ENCODE measurements around the gene S100A16.

The S100A16 gene

DNA sequence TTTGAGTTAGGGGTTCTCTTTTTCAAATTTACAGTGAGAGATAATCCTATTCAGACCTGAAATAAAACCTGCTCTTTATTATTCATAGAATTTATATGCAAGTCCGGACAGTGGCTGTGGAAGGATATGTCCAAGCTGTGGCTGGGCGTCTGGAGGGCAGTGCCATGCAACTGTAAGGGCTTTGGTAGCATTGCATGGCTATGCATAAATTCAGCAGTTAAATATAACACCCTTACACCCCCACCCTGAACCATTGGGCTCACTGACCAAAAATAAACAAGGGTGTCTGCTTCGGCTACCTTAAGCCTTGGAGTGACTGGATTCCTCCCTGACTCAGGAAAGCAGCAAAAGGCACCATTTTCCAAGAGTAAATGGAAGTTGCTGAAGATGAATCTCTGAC is 26.3 kb upstream of the S100A16 start:
- DNase-seq (ENCODE audit: low spot score): no peak
- in situ Hi-C loops (cut with MboI; ENCODE audit: low sequenced_read_pairs, unreplicated experiment): no loop called here
- TF ChIP-seq, protein P1, sequence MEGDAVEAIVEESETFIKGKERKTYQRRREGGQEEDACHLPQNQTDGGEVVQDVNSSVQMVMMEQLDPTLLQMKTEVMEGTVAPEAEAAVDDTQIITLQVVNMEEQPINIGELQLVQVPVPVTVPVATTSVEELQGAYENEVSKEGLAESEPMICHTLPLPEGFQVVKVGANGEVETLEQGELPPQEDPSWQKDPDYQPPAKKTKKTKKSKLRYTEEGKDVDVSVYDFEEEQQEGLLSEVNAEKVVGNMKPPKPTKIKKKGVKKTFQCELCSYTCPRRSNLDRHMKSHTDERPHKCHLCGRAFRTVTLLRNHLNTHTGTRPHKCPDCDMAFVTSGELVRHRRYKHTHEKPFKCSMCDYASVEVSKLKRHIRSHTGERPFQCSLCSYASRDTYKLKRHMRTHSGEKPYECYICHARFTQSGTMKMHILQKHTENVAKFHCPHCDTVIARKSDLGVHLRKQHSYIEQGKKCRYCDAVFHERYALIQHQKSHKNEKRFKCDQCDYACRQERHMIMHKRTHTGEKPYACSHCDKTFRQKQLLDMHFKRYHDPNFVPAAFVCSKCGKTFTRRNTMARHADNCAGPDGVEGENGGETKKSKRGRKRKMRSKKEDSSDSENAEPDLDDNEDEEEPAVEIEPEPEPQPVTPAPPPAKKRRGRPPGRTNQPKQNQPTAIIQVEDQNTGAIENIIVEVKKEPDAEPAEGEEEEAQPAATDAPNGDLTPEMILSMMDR (IDR thresholded peaks at IDR 0.05; ENCODE audit: borderline replicate concordance, control extremely low read depth, extremely low read depth, insufficient read depth, missing control alignments): no peak

DNA sequence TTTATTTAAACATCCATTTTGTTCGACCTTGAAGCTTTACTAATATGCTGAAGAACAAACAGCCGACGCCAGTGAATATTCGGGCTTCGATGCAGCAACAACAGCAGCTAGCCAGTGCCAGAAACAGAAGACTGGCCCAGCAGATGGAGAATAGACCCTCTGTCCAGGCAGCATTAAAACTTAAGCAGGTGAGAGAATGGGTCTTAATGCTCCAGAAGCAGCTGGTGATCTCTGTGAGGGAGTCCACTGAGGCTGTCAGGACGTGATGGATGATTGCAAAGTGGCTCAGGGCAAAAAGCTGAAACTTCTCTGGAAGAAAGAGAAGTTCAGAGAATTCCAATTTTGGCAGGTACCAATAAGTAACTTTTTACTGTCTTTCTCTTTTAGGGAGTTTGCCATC is 25.3 kb upstream of the S100A16 start:
- DNase-seq (ENCODE audit: low spot score): no peak
- TF ChIP-seq, protein P1 (IDR thresholded peaks at IDR 0.05; ENCODE audit: borderline replicate concordance, control extremely low read depth, extremely low read depth, insufficient read depth, missing control alignments): no peak
- in situ Hi-C loops (cut with MboI; ENCODE audit: low sequenced_read_pairs, unreplicated experiment): no loop called here

DNA sequence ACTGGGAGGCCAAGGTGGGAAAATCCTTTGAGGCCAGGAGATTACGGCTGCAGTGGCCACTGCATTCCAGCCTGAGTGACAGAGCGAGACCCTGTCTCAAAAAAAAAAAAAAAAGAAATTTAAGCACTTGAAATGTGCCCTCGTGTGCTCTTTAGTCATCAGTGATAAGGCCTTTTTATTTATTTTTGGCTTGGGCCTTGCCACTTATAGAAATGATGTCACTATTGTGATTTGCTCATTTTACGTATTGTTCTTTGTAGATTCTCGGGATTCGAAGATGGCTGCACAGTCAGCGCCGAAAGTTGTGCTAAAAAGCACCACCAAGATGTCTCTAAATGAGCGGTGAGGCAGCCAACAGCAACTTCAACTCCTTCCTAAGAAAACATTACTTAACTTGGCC is 23.4 kb upstream of the S100A16 start:
- TF ChIP-seq, protein P1 (IDR thresholded peaks at IDR 0.05; ENCODE audit: borderline replicate concordance, control extremely low read depth, extremely low read depth, insufficient read depth, missing control alignments): no peak
- DNase-seq (ENCODE audit: low spot score): no peak

DNA sequence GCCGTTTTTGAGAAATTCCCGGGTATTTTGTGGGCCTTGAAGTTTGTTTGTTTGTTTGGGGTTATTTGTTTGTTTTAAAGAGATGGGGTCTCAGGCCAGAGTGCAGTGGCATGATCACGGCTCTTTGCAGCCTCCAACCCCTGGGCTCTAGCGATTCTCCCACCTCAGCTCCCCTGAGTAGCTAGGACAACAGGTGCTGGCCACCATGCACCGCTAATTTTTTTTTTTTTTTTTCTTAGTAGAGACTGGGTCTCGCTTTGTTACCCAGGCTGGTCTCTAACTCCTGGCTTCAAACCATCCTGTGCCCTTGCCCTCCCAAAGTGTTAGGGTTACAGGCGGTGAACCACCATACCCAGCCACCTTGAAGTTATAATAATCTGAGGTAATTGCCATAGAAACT is 22.9 kb upstream of the S100A16 start:
- DNase-seq (ENCODE audit: low spot score): no peak
- TF ChIP-seq, protein P1 (IDR thresholded peaks at IDR 0.05; ENCODE audit: borderline replicate concordance, control extremely low read depth, extremely low read depth, insufficient read depth, missing control alignments): no peak
- in situ Hi-C loops (cut with MboI; ENCODE audit: low sequenced_read_pairs, unreplicated experiment): no loop called here

More for the DNA sequence above, 23.4 kb upstream of the S100A16 start:
- in situ Hi-C loops (cut with MboI; ENCODE audit: low sequenced_read_pairs, unreplicated experiment): no loop called here

DNA sequence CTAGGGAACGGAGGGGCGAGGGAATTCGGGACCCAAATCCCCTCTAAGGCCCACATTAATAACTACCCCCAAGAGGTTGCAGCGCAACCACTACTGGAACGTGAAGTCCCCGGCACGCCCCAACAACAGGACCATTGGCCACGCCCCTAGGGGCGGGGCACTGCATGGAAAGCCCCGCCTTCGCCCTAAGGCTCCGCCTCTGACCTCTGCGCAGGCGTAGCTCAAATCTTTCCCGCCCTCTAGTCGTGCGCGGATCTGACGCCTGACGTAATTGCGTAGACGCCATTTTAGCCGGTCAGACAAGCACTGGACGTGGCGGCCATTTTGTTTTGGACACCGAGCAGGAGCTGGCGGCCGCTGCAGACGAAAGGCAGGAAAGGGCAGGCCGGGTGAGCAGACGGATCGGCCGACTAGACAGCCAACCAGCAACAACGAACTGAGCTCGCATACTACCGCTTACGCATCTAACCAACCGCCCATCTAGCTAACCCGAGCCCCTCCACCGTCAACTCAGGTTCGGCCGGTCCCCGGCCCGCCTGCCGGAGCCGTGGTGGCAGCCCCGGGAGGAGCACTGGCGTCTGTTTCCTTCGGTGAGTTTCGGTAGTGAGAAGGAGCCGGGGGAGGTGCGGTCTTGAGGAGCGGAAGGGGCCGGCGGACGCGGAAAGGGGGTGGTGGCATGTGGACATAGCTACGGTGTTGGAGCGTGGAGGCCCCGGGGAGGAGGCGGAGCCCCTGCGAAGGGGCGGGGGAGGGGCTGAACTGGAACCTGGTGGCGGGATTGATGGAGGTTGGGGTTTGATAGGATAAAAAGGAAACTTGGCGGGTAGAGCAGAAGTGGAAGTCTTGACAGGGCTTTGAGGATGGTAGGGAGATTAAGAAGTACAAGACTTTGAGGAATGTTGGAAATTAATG is 21.1 kb upstream of the S100A16 start, which contains the start of gene CHTOP:
CHTOP (plus strand) TSS at position 313 of the 912 bp plus-strand sequence. CDS start 2,523 bp downstream, outside the sequence.
- TF ChIP-seq, protein P1 (IDR thresholded peaks at IDR 0.05; ENCODE audit: borderline replicate concordance, control extremely low read depth, extremely low read depth, insufficient read depth, missing control alignments): no peak
- in situ Hi-C loops (cut with MboI; ENCODE audit: low sequenced_read_pairs, unreplicated experiment): no loop called here
- DNase-seq (ENCODE audit: low spot score): peak; percentile 99

DNA sequence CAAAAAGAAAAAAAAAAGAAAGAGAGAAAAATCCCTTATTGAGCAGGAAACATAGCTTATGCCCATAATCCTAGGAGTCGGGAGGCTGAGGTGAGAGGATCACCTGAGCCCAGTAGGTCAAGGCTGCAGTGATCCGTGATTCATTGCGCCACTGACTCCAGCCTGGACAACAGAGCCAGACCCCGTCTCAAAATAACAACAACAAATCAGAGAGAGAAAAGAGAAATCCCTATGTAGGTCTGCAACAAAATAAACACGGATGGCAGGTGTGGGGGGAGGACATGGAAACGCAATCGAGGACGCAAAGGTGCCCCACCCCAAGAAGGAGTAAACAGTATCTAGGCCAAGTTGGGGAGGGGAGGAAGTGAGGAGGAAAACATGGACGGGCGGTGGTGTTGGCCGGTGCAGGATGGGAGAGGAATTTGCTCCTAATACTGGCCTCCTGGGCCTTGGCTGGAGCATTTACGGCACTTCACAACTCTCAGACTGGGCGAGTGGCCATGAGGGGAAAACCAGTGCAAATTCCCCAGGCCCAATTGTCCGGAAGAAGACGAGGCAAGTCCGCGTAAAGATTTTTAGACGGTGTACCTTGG is 20.3 kb upstream of the S100A16 start:
- TF ChIP-seq, protein P1 (IDR thresholded peaks at IDR 0.05; ENCODE audit: borderline replicate concordance, control extremely low read depth, extremely low read depth, insufficient read depth, missing control alignments): no peak
- peak; percentile 25 for DNase-seq (ENCODE audit: low spot score)
- in situ Hi-C loops (cut with MboI; ENCODE audit: low sequenced_read_pairs, unreplicated experiment): no loop called here
